ENCODE measurements around the gene DPPA2.

DPPA2 gene

DNA sequence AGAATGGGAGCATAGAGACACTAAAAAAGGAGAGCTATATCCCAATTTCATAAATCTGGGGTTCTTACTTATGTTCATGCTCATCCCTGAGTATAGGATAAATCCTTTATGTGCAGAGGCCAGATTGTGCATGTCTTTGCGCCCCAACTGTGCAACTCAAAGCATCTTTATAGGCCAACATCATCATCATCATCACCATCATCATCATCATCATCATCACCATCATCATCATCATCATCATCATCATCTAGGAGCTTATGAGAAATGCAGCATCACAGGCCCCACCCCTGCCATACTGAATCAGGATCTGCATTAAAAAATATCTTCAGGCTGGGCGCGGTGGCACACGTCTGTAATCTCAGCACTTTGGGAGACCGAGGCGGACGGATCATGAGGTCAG lies 45.5 kb downstream of the DPPA2 start:
- Histone ChIP-seq H3K14ac (ENCODE audit: low read length in 2 of 2) (no peak overlapping the region), H2BK15ac (ENCODE audit: low read depth, poor library complexity, severe bottlenecking) (no peak overlapping the region), H3K27me3 (ENCODE audit: control insufficient read depth in 1 of 2, insufficient read depth in 1 of 2, low read length in 2 of 2) (no peaks in the 10 kb centered on the region), H2BK12ac (ENCODE audit: low read length in 2 of 2) (no peak overlapping the region), H3K4me2 (ENCODE audit: low read length, poor library complexity, severe bottlenecking) (no peak overlapping the region), H3K4me3 (ENCODE audit: insufficient read depth in 1 of 2, low read depth in 1 of 2, low read length in 2 of 2) (no peak overlapping the region), H2AFZ (ENCODE audit: low read depth, low read length) (no peak overlapping the region), H4K8ac (ENCODE audit: low read length) (no peak overlapping the region), H3K4ac (ENCODE audit: low read depth in 1 of 2, low read length in 2 of 2) (no peak overlapping the region), H2AK5ac (ENCODE audit: low read length, severe bottlenecking) (no peak overlapping the region), H3K9ac (ENCODE audit: low read length) (no peak overlapping the region), H3K27ac (ENCODE audit: low read length, poor library complexity, severe bottlenecking) (no peak overlapping the region), H3K36me3 (ENCODE audit: control insufficient read depth in 1 of 2, insufficient read depth in 2 of 2, low read depth in 1 of 2, low read length in 2 of 2) (no peaks in the 10 kb centered on the region), H3K23ac (ENCODE audit: low read length in 2 of 2) (no peak overlapping the region), H3K79me1 (replicated peaks; ENCODE audit: low read length, poor library complexity, severe bottlenecking) (no peaks in the 10 kb centered on the region), H3K18ac (ENCODE audit: low read depth in 1 of 2, low read length in 2 of 2) (no peak overlapping the region), H2BK5ac (ENCODE audit: low read depth, low read length, poor library complexity, severe bottlenecking) (no peak overlapping the region), H2BK120ac (ENCODE audit: low read depth, low read length) (no peak overlapping the region), H4K91ac (ENCODE audit: low read length) (no peak overlapping the region), H3K9me3 (ENCODE audit: control insufficient read depth, low read length) (peaks cover 4% of the 10 kb centered on the region), H3K4me1 (ENCODE audit: control insufficient read depth, insufficient read depth, low read depth, low read length) (no peaks in the 10 kb centered on the region)
- WGBS = 98% methylated on average over 7 of the region's 7 CpGs
- no peak for DNase-seq

DNA sequence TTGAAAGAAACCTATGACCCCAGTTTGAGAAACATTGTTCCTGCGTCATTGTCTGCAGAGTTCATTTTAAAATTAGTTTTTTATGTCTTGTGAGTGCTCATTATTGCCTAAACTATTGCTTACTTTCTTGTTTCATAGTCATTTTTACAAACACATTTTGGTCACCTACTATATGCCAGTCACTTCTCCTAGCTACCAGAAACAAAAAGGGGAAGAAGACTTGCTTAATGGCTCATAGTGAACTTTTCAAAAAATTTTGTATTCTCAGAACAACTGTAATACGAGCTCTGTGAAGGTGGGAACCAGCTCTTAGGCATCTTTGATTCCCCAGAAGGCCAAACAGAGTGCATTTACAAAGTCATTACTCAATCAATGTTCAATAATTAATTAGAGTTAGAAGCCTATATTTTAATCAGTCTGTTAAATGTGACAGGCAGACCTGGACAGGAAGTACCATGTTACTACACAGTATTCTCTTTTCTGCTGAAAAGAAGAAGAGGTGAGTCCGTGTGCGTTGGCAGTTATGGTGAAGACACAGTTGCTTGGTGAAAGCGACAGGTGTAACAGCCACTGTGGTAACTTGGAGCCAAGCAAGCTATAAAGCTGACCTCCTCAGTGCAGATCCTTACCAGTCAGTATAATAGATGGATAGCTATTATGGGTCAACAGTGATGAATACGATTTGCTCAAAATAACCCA lies 46.6 kb downstream of the DPPA2 start:
- Histone ChIP-seq H2AK5ac (ENCODE audit: low read length, severe bottlenecking) (no peak overlapping the region), H2BK120ac (ENCODE audit: low read depth, low read length) (no peak overlapping the region), H3K23ac (ENCODE audit: low read length in 2 of 2) (no peak overlapping the region), H3K18ac (ENCODE audit: low read depth in 1 of 2, low read length in 2 of 2) (no peak overlapping the region), H2BK15ac (ENCODE audit: low read depth, poor library complexity, severe bottlenecking) (no peak overlapping the region), H4K8ac (ENCODE audit: low read length) (no peak overlapping the region), H3K4me2 (ENCODE audit: low read length, poor library complexity, severe bottlenecking) (no peak overlapping the region), H4K91ac (ENCODE audit: low read length) (no peak overlapping the region), H3K36me3 (ENCODE audit: control insufficient read depth in 1 of 2, insufficient read depth in 2 of 2, low read depth in 1 of 2, low read length in 2 of 2) (no peaks in the 10 kb centered on the region), H3K4ac (ENCODE audit: low read depth in 1 of 2, low read length in 2 of 2) (no peak overlapping the region), H2BK5ac (ENCODE audit: low read depth, low read length, poor library complexity, severe bottlenecking) (no peak overlapping the region), H3K4me3 (ENCODE audit: insufficient read depth in 1 of 2, low read depth in 1 of 2, low read length in 2 of 2) (no peak overlapping the region), H3K27me3 (ENCODE audit: control insufficient read depth in 1 of 2, insufficient read depth in 1 of 2, low read length in 2 of 2) (no peaks in the 10 kb centered on the region), H3K27ac (ENCODE audit: low read length, poor library complexity, severe bottlenecking) (no peak overlapping the region), H3K79me1 (replicated peaks; ENCODE audit: low read length, poor library complexity, severe bottlenecking) (no peaks in the 10 kb centered on the region), H3K14ac (ENCODE audit: low read length in 2 of 2) (no peak overlapping the region), H2AFZ (ENCODE audit: low read depth, low read length) (no peak overlapping the region), H3K4me1 (ENCODE audit: control insufficient read depth, insufficient read depth, low read depth, low read length) (no peaks in the 10 kb centered on the region), H2BK12ac (ENCODE audit: low read length in 2 of 2) (no peak overlapping the region), H3K9ac (ENCODE audit: low read length) (no peak overlapping the region), H3K9me3 (ENCODE audit: control insufficient read depth, low read length) (peaks cover 4% of the 10 kb centered on the region)
- no peak for DNase-seq
- WGBS = 100% methylated on average over 4 of the region's 6 CpGs

DNA sequence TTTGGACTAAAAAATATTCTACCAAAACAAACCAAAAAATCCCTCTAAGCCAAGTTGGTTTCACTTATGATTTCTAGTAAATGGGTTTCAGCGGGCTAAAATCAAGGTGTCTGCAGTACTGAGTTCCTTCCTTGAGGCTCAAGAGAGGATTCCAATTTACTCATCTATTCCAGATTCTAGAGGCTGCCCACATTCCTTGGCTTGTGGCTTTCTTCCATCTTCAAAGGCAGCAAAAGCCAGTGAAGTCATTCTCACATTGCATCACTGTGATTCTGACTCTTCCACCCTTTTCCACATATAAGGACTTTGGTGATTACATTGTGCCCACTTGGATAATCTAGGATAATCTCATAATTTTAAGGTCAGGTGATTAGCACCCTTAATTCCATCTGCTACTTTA lies 48.1 kb downstream of the DPPA2 start:
- Histone ChIP-seq H3K4ac (ENCODE audit: low read depth in 1 of 2, low read length in 2 of 2) (no peak overlapping the region), H3K4me1 (ENCODE audit: control insufficient read depth, insufficient read depth, low read depth, low read length) (no peaks in the 10 kb centered on the region), H3K9ac (ENCODE audit: low read length) (no peak overlapping the region), H3K18ac (ENCODE audit: low read depth in 1 of 2, low read length in 2 of 2) (no peak overlapping the region), H3K27me3 (ENCODE audit: control insufficient read depth in 1 of 2, insufficient read depth in 1 of 2, low read length in 2 of 2) (no peaks in the 10 kb centered on the region), H2AK5ac (ENCODE audit: low read length, severe bottlenecking) (no peak overlapping the region), H3K23ac (ENCODE audit: low read length in 2 of 2) (no peak overlapping the region), H2BK15ac (ENCODE audit: low read depth, poor library complexity, severe bottlenecking) (no peak overlapping the region), H3K36me3 (ENCODE audit: control insufficient read depth in 1 of 2, insufficient read depth in 2 of 2, low read depth in 1 of 2, low read length in 2 of 2) (no peaks in the 10 kb centered on the region), H3K4me2 (ENCODE audit: low read length, poor library complexity, severe bottlenecking) (no peak overlapping the region), H3K14ac (ENCODE audit: low read length in 2 of 2) (no peak overlapping the region), H2BK5ac (ENCODE audit: low read depth, low read length, poor library complexity, severe bottlenecking) (no peak overlapping the region), H4K8ac (ENCODE audit: low read length) (no peak overlapping the region), H4K91ac (ENCODE audit: low read length) (no peak overlapping the region), H3K27ac (ENCODE audit: low read length, poor library complexity, severe bottlenecking) (no peak overlapping the region), H2BK12ac (ENCODE audit: low read length in 2 of 2) (no peak overlapping the region), H3K4me3 (ENCODE audit: insufficient read depth in 1 of 2, low read depth in 1 of 2, low read length in 2 of 2) (no peak overlapping the region), H3K79me1 (replicated peaks; ENCODE audit: low read length, poor library complexity, severe bottlenecking) (no peaks in the 10 kb centered on the region), H2AFZ (ENCODE audit: low read depth, low read length) (no peak overlapping the region), H2BK120ac (ENCODE audit: low read depth, low read length) (no peak overlapping the region), H3K9me3 (ENCODE audit: control insufficient read depth, low read length) (peaks cover 4% of the 10 kb centered on the region)
- 95% methylated on average over 1 of the region's 1 CpG for WGBS
- DNase-seq = peak; percentile 32

DNA sequence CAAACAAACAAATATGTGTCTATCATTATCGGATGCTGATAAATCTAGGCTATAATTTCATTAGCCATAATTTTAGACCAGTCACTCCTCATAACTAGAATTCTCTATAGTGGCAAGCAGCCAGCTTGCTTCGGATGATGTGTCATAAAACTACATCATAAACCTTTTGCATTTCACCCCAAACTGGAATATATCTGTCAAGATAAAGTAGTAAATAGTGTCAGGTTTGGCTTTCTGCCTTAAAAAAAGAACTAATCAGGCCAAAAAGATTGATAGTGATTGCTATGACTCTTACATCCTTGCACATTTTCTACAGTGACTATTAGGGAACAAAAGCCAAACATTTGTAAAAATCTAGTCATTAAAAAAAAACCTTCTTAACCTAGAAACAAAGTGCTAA lies 51.0 kb downstream of the DPPA2 start:
- Histone ChIP-seq H2BK5ac (ENCODE audit: low read depth, low read length, poor library complexity, severe bottlenecking) (no peak overlapping the region), H3K14ac (ENCODE audit: low read length in 2 of 2) (no peak overlapping the region), H3K4me3 (ENCODE audit: insufficient read depth in 1 of 2, low read depth in 1 of 2, low read length in 2 of 2) (no peak overlapping the region), H3K79me1 (replicated peaks; ENCODE audit: low read length, poor library complexity, severe bottlenecking) (no peaks in the 10 kb centered on the region), H3K9me3 (ENCODE audit: control insufficient read depth, low read length) (peaks cover 4% of the 10 kb centered on the region), H3K9ac (ENCODE audit: low read length) (no peak overlapping the region), H3K4me1 (ENCODE audit: control insufficient read depth, insufficient read depth, low read depth, low read length) (no peaks in the 10 kb centered on the region), H2BK15ac (ENCODE audit: low read depth, poor library complexity, severe bottlenecking) (no peak overlapping the region), H3K27me3 (ENCODE audit: control insufficient read depth in 1 of 2, insufficient read depth in 1 of 2, low read length in 2 of 2) (no peaks in the 10 kb centered on the region), H3K4me2 (ENCODE audit: low read length, poor library complexity, severe bottlenecking) (no peak overlapping the region), H3K27ac (ENCODE audit: low read length, poor library complexity, severe bottlenecking) (no peak overlapping the region), H3K4ac (ENCODE audit: low read depth in 1 of 2, low read length in 2 of 2) (no peak overlapping the region), H2AFZ (ENCODE audit: low read depth, low read length) (no peak overlapping the region), H2BK12ac (ENCODE audit: low read length in 2 of 2) (no peak overlapping the region), H3K18ac (ENCODE audit: low read depth in 1 of 2, low read length in 2 of 2) (no peak overlapping the region), H4K91ac (ENCODE audit: low read length) (no peak overlapping the region), H3K36me3 (ENCODE audit: control insufficient read depth in 1 of 2, insufficient read depth in 2 of 2, low read depth in 1 of 2, low read length in 2 of 2) (no peaks in the 10 kb centered on the region), H2AK5ac (ENCODE audit: low read length, severe bottlenecking) (no peak overlapping the region), H3K23ac (ENCODE audit: low read length in 2 of 2) (no peak overlapping the region), H2BK120ac (ENCODE audit: low read depth, low read length) (no peak overlapping the region), H4K8ac (ENCODE audit: low read length) (no peak overlapping the region)
- DNase-seq = peak; percentile 24
- 100% methylated on average over 1 of the region's 2 CpGs for WGBS

All from mesenchymal stem cell (in vitro differentiated cells and primary cell).